SU-DHL-6 (cell line): Measurements from ENCODE around the gene RUNX2.

Experiments used
- H2AFZ ChIP-seq: fragments of 200-600 bp; sonication (generic); 2 replicates; pipeline ENCODE4 v1.6.1; 2014; ENCODE audit warnings: low read depth, mild to moderate bottlenecking, moderate library complexity, mixed read lengths, antibody characterized with exemption, low read length; ENCODE audit not compliant: severe bottlenecking
- H3F3A ChIP-seq: fragments of 200-600 bp; shearing (Covaris generic); 2 replicates; pipeline ENCODE4 v1.6.0; 2016; ENCODE audit warnings: antibody characterized with exemption, mild to moderate bottlenecking; ENCODE audit not compliant: insufficient read depth
- H3K27ac ChIP-seq: fragments of 200-600 bp; sonication (generic); 2 replicates; pipeline ENCODE4 v1.5.1; 2016; ENCODE audit warnings: low read depth, mild to moderate bottlenecking, low read length, moderate library complexity, mixed read lengths
- H3K27me3 ChIP-seq: fragments of 200-600 bp; sonication (generic), shearing (Covaris generic); 2 replicates; pipeline ENCODE4 v1.6.0; 2014; ENCODE audit warnings: mild to moderate bottlenecking, low read length
- H3K36me3 ChIP-seq: fragments of 200-600 bp; sonication (generic); 2 replicates; pipeline ENCODE4 v1.6.1; 2014; ENCODE audit warnings: mild to moderate bottlenecking, low read length, mixed read lengths
- H3K4me2 ChIP-seq: fragments of 300-600, 200-600 bp; shearing (Covaris generic), sonication (generic); 2 replicates; pipeline ENCODE4 v1.6.0; 2014; ENCODE audit warnings: low read length, low read depth, mild to moderate bottlenecking; ENCODE audit not compliant: poor library complexity, severe bottlenecking
- H3K4me3 ChIP-seq: fragments of 200-600 bp; sonication (generic); 2 replicates; pipeline ENCODE4 v1.5.1; 2014; ENCODE audit warnings: antibody characterized with exemption, low read length, mild to moderate bottlenecking, mixed read lengths; ENCODE audit not compliant: insufficient read depth, poor library complexity, severe bottlenecking
- H3K79me2 ChIP-seq: fragments of 200-600 bp; sonication (generic); 2 replicates; pipeline ENCODE4 v1.6.1; 2014; ENCODE audit warnings: mild to moderate bottlenecking, low read length, moderate library complexity; ENCODE audit not compliant: insufficient read depth
- H3K9ac ChIP-seq: fragments of 200-600 bp; sonication (generic); 2 replicates; pipeline ENCODE4 v1.7.0; 2014; ENCODE audit warnings: mild to moderate bottlenecking, low read length
- H3K9me2 ChIP-seq: fragments of 200-600 bp; sonication (generic); replicated peaks from 2 replicates; pipeline ENCODE4 v1.6.1; 2014; ENCODE audit warnings: low read length; ENCODE audit not compliant: insufficient read depth
- H3K9me3 ChIP-seq: fragments of 200-600 bp; sonication (generic); 2 replicates; pipeline ENCODE4 v1.6.1; 2014; ENCODE audit warnings: low read length, mixed read lengths; ENCODE audit not compliant: insufficient read depth
- H4K20me1 ChIP-seq: fragments of 200-600 bp; sonication (generic); 2 replicates; pipeline ENCODE4 v1.6.1; 2014; ENCODE audit warnings: low read depth, mild to moderate bottlenecking, antibody characterized with exemption, low read length, moderate library complexity, mixed read lengths
- CTCF ChIP-seq: fragments of 200-600 bp; sonication (generic); IDR thresholded peaks from one replicate; pipeline ENCODE4 v1.5.1; 2017; ENCODE audit warnings: antibody characterized with exemption, mild to moderate bottlenecking, low read length, moderate library complexity; ENCODE audit not compliant: insufficient read depth, poor library complexity, severe bottlenecking
- EZH2phosphoT487 ChIP-seq: fragments of 200-600 bp; sonication (generic), shearing (Covaris generic); conservative IDR thresholded peaks from 2 replicates; pipeline ENCODE4 v1.6.1; 2018; ENCODE audit warnings: mild to moderate bottlenecking, antibody characterized with exemption, low read length, moderate library complexity, mixed read lengths

The RUNX2 gene

GRCh38 chr6:45590696-45591184 lies 262.6 kb downstream of the RUNX2 start:
- H3K4me2 ChIP-seq = no peak overlapping the region
- no peak overlapping the region for H3K9ac ChIP-seq
- H3K4me3 ChIP-seq = no peak overlapping the region
- H3K27me3 ChIP-seq = no peaks in the 10 kb centered on the region
- no peaks in the 10 kb centered on the region for H3K36me3 ChIP-seq
- no peak overlapping the region for H3K27ac ChIP-seq
- no peaks in the 10 kb centered on the region for H3K9me3 ChIP-seq
- H3K9me2 ChIP-seq = no peaks in the 10 kb centered on the region
- no peaks in the 10 kb centered on the region for H4K20me1 ChIP-seq
- no peak overlapping the region for H2AFZ ChIP-seq
- TF ChIP-seq CTCF (no peak), EZH2phosphoT487 (no peak)
- no peaks in the 10 kb centered on the region for H3F3A ChIP-seq
- no peaks in the 10 kb centered on the region for H3K79me2 ChIP-seq

- Histone ChIP-seq H3F3A (no peaks in the 10 kb centered on the region), H3K4me2 (no peak overlapping the region), H3K4me3 (no peak overlapping the region), H3K79me2 (no peaks in the 10 kb centered on the region), H3K27ac (no peak overlapping the region), H3K9me2 (no peaks in the 10 kb centered on the region), H2AFZ (no peak overlapping the region), H4K20me1 (no peaks in the 10 kb centered on the region), H3K9me3 (no peaks in the 10 kb centered on the region), H3K27me3 (no peaks in the 10 kb centered on the region), H3K9ac (no peak overlapping the region), H3K36me3 (no peaks in the 10 kb centered on the region)
- TF ChIP-seq EZH2phosphoT487 (no peak), CTCF (no peak)
Measured at GRCh38 chr6:45591306-45591705, 263.2 kb downstream of the RUNX2 start.

DNA sequence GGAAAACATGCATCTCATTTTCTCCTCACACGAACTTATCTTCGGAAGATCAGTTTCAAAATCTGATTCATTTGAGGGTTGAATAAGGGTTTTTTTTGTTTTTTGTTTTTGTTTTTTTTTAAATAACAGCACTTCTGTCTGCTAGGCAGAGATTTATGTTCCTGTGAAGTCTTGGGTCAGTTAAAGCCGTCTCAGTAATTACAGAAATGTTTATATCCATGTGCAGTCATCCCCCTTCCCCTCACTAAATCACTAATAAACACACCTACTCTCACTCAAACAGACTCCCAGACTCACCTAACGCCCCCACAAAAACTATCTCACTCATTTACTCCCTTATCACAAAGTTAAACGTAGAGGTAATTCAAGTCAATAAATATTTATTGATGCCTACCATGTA lies 263.8 kb downstream of the RUNX2 start:
- Histone ChIP-seq H3K4me3 (no peak overlapping the region), H3K27me3 (no peaks in the 10 kb centered on the region), H3K27ac (no peak overlapping the region), H3K79me2 (no peaks in the 10 kb centered on the region), H3K9me2 (no peaks in the 10 kb centered on the region), H3K36me3 (no peaks in the 10 kb centered on the region), H4K20me1 (no peaks in the 10 kb centered on the region), H3K9ac (no peak overlapping the region), H3K4me2 (no peak overlapping the region), H3F3A (no peaks in the 10 kb centered on the region), H3K9me3 (no peaks in the 10 kb centered on the region), H2AFZ (no peak overlapping the region)
- TF ChIP-seq EZH2phosphoT487 (no peak), CTCF (no peak)

DNA sequence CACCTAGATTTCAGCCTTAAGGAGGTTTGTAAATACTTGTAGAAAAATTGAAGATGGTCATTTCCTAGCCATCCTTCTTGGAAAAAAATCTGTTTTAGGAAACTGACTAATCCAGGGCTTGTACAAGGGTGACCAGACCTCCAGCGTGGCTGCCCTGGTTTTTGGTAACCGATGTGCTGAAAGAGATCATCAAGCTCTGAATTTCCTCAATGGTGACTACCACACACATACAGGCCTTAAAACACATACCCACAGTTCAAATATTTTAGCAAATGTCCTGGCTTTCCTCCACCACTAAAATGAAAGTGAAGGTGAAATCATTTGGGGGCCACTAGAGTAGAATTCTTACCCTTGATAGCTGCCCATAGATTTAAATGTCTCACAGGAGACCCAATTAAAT lies 264.9 kb downstream of the RUNX2 start:
- Histone ChIP-seq H3K4me3 (no peak overlapping the region), H3F3A (no peaks in the 10 kb centered on the region), H4K20me1 (no peaks in the 10 kb centered on the region), H3K27ac (no peak overlapping the region), H3K4me2 (no peak overlapping the region), H2AFZ (no peak overlapping the region), H3K9me2 (no peaks in the 10 kb centered on the region), H3K9ac (no peak overlapping the region), H3K27me3 (no peaks in the 10 kb centered on the region), H3K9me3 (no peaks in the 10 kb centered on the region), H3K36me3 (no peaks in the 10 kb centered on the region), H3K79me2 (no peaks in the 10 kb centered on the region)
- TF ChIP-seq CTCF (no peak), EZH2phosphoT487 (no peak)
